SH-SY5Y (cell line): Measurements from ENCODE around the gene ADAMTS13.

Experiments
- GATA2 ChIP-seq: IDR thresholded peaks from 2 replicates; pipeline ENCODE4 v1.6.1; 2011; ENCODE audit warnings: mild to moderate bottlenecking, low read depth, low read length
- GATA3 ChIP-seq: IDR thresholded peaks from 2 replicates; pipeline ENCODE4 v1.6.1; 2011; ENCODE audit warnings: low read depth, mild to moderate bottlenecking, low read length, moderate library complexity

- no peak for TF ChIP-seq GATA3
- no peak for TF ChIP-seq GATA2
Measured at GRCh38 chr9:133461975-133462374, 39.8 kb downstream of the ADAMTS13 start.
